NCI-H2107 (cell line): ENCODE data around the gene OR9Q2.
"Not testable (repeated sequence)": the region's sequence is repeated elsewhere in the genome, so short reads cannot be mapped to it uniquely, and the experiment has no call there.

Source experiments
- DNase-seq: peaks from one replicate; lab custom pipeline; 2025; lab: John Stamatoyannopoulos, UW

OR9Q2 gene

GRCh38 chr11:58188770-58189169, at the start of gene OR9Q2:
OR9Q2 (plus strand) TSS chr11:58189070; CDS start chr11:58190491, 1,421 bp downstream.
- no peak for DNase-seq

GRCh38 chr11:58142761-58143160, 46.1 kb upstream of the OR9Q2 start:
- no peak for DNase-seq

- DNase-seq = no peak
Observed at GRCh38 chr11:58152781-58153180, 36.1 kb upstream of the OR9Q2 start.

- DNase-seq = no peak
Observed at GRCh38 chr11:58164389-58164788, 24.5 kb upstream of the OR9Q2 start.

- DNase-seq = no peak
Observed at GRCh38 chr11:58164990-58165389, 23.9 kb upstream of the OR9Q2 start.

- DNase-seq = no peak
Observed at GRCh38 chr11:58165504-58166106, 23.3 kb upstream of the OR9Q2 start.

- no peak for DNase-seq
Observed at GRCh38 chr11:58177409-58178054, 11.3 kb upstream of the OR9Q2 start.

GRCh38 chr11:58178444-58178843, 10.4 kb upstream of the OR9Q2 start:
- DNase-seq = no peak

GRCh38 chr11:58179648-58180047, 9.2 kb upstream of the OR9Q2 start:
- no peak for DNase-seq

- no peak for DNase-seq
Observed at GRCh38 chr11:58186938-58187337, 1.9 kb upstream of the OR9Q2 start.

- DNase-seq = no peak
Observed at GRCh38 chr11:58192229-58192628, 3.4 kb downstream of the OR9Q2 start.

- no peak for DNase-seq
Observed at GRCh38 chr11:58193391-58193790, 4.5 kb downstream of the OR9Q2 start.

GRCh38 chr11:58195939-58196338, 7.1 kb downstream of the OR9Q2 start:
- no peak for DNase-seq

- no peak for DNase-seq
Observed at GRCh38 chr11:58199271-58199670, 10.4 kb downstream of the OR9Q2 start.

- no peak for DNase-seq
Observed at GRCh38 chr11:58204042-58204441, 15.2 kb downstream of the OR9Q2 start, which contains the start of gene OR1S2. OR1S2 (minus strand) TSS chr11:58204142; CDS start chr11:58204142, 0 bp downstream.

- DNase-seq = not testable (repeated sequence)
Observed at GRCh38 chr11:58212420-58212819, 23.6 kb downstream of the OR9Q2 start, which contains the start of gene OR1S1. OR1S1 (plus strand) TSS chr11:58212720.

GRCh38 chr11:58216476-58216875, 27.6 kb downstream of the OR9Q2 start:
- DNase-seq = no peak

- DNase-seq = no peak
Observed at GRCh38 chr11:58222721-58223120, 33.9 kb downstream of the OR9Q2 start.

- DNase-seq = no peak
Observed at GRCh38 chr11:58227956-58228615, 39.2 kb downstream of the OR9Q2 start.
